ENCODE data around the gene PEA15. TPM values are rescaled to one million over a fixed set of nuclear protein-coding genes. Genes with fewer than 3 reads are reported as not detected.

The PEA15 gene
- total RNA-seq, 2 experiments from 2014 or later = 38.2 to 39.3 TPM

GRCh38 chr1:160206421-160207117 is 1.4 kb downstream of the PEA15 start:
- Mint-ChIP-seq H3K27me3 (no peaks in the 10 kb centered on the region), H3K4me1 (peaks cover 44% of the 10 kb centered on the region), H3K27ac (peak overlapping the region; percentile 43), H3K4me3 (peak overlapping the region; percentile 86), H3K36me3 (ENCODE audit: low read depth) (peaks cover 18% of the 10 kb centered on the region), H3K9me3 (no peaks in the 10 kb centered on the region)
- ChIA-PET POLR2A (interaction anchor here (0.8 to 4.1 kb wide), 9 partner anchors 13 to 109 kb away, joined by 3 to 27 read pairs (median 4); partner anchors contain the start of genes DCAF8 and PEX19), CTCF (interaction anchor here (1.5 kb wide), 1 partner anchor 45 kb away, joined by 6 read pairs; no protein-coding TSS in a partner anchor)
- no peak for DNase-seq

DNA sequence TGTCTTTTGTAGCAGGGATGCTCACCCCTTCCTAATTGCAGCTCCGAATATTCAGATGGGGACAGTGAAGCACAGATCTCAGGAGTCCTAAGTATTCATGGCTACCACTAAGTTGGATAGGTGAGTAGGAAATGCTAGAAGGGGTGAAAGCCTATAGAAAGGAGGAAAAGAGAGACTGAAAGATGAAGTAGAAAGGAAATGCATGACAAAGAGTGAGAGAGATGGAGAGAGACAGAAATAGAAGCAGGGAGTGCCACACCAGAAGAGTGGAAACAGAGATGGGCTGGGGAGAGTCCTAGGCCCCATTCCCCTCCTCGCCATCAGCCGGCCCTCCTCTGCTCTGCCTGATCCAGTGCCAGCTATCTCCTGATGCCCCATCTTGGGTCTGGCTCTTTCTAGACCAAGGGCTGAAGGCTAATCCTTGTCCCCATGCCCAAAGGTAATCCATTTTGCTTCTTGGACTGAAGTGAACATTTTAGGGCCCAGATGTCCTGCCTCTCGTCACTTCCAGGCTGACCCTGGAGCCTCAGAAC is 2.0 kb downstream of the PEA15 start:
- Mint-ChIP-seq H3K4me1 (peaks cover 44% of the 10 kb centered on the region), H3K4me3 (peak overlapping the region; percentile 86), H3K27ac (peak overlapping the region; percentile 43), H3K36me3 (ENCODE audit: low read depth) (peaks cover 20% of the 10 kb centered on the region), H3K9me3 (no peaks in the 10 kb centered on the region), H3K27me3 (no peaks in the 10 kb centered on the region)
- ChIA-PET POLR2A (interaction anchor here (0.8 to 4.1 kb wide), 5 partner anchors 15 to 106 kb away, joined by 3 to 27 read pairs (median 4); partner anchors contain the start of genes DCAF8 and PEX19), CTCF (interaction anchor here (0.9 to 1.6 kb wide), 2 partner anchors 45 to 84 kb away, joined by 3 to 5 read pairs; no protein-coding TSS in a partner anchor)
- DNase-seq = no peak

GRCh38 chr1:160207771-160208556 is 2.8 kb downstream of the PEA15 start:
- ChIA-PET CTCF (interaction anchor here (0.9 to 1.6 kb wide), 2 partner anchors 44 to 83 kb away, joined by 3 to 5 read pairs; no protein-coding TSS in a partner anchor), POLR2A (interaction anchor here (0.8 to 4.1 kb wide), 5 partner anchors 10 to 107 kb away, joined by 3 to 27 read pairs (median 3); partner anchors contain the start of genes DCAF8 and PEX19)
- no peak for DNase-seq
- H3K9me3 Mint-ChIP-seq = no peaks in the 10 kb centered on the region
- peaks cover 44% of the 10 kb centered on the region for H3K4me1 Mint-ChIP-seq
- no peaks in the 10 kb centered on the region for H3K27me3 Mint-ChIP-seq
- H3K36me3 Mint-ChIP-seq (ENCODE audit: low read depth) = peaks cover 26% of the 10 kb centered on the region
- H3K4me3 Mint-ChIP-seq = no peak overlapping the region
- H3K27ac Mint-ChIP-seq = peak overlapping the region; percentile 36

DNA sequence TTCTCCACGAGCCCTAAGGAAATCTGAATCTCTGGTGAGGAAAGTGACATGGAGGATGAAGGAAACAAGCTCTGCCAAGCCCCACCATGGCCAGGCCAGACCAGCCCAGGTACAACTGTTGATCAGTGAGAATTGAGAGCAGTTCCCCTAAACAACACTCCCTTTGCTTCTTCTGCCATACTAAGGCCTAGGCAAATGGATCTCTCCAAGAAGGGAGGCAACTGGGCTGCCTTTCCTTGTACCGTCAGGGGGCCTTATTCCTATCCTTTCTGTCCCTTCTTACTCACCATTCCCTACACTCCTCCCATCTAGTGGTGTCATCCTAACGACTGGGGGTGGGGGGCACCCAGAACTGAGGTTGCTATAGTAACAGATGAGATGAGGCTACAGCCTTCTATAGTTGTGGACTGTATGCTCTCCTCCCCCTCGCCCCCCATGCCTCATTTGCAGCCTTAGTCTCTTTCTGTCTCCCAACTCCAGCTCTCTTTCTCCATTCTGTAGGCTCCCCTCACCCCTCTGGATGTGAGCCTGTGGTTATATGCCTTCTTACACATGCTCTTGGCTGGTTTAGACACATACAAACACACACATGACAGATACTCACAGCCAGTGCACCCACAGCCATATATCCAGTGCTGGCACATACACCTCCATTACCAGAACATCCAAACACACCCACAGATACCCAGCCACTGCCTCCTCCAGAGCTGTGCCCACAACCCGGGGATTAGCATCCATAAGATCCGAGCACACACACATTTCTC is 3.6 kb downstream of the PEA15 start:
- Mint-ChIP-seq H3K9me3 (no peaks in the 10 kb centered on the region), H3K4me3 (no peak overlapping the region), H3K27me3 (no peaks in the 10 kb centered on the region), H3K27ac (peak overlapping the region; percentile 4), H3K4me1 (peaks cover 44% of the 10 kb centered on the region), H3K36me3 (ENCODE audit: low read depth) (peaks cover 31% of the 10 kb centered on the region)
- no peak for DNase-seq
- ChIA-PET CTCF (interaction anchor here (1.6 kb wide), 1 partner anchor 82 kb away, joined by 5 read pairs; no protein-coding TSS in a partner anchor), POLR2A (interaction anchor here (0.8 to 1.9 kb wide), 3 partner anchors 9 to 76 kb away, joined by 3 to 6 read pairs (median 3); partner anchors contain the start of gene PEX19)

- Mint-ChIP-seq H3K27ac (peak overlapping the region; percentile 44), H3K36me3 (ENCODE audit: low read depth) (peaks cover 36% of the 10 kb centered on the region), H3K9me3 (no peaks in the 10 kb centered on the region), H3K27me3 (no peaks in the 10 kb centered on the region), H3K4me1 (peaks cover 38% of the 10 kb centered on the region), H3K4me3 (no peak overlapping the region)
- ChIA-PET CTCF (no interaction called here), POLR2A (interaction anchor here (1.0 kb wide), 1 partner anchor 20 kb away, joined by 3 read pairs; no protein-coding TSS in a partner anchor)
- DNase-seq = no peak
These were observed 4.3 kb downstream of the PEA15 start for GRCh38 chr1:160209321-160210046.

DNA sequence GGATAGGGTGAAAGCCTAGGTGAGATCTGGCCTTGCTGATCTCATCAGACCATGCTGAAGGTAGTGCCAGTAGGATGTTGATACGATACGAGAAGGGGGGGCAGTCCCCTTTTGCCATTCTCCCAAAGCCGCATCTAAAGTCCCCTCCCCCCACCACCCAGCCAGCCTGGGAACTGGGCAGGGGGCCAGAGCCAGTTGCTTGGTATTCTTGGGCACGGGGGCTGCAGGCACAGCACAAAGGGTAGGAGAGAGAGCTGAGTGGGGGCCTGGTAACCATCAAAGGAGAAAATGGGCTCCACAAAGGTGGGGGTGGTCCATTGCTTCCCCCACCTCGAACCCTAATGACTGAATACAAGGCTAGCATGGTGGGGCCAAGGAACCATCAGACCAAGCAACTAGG is 5.4 kb downstream of the PEA15 start:
- no peak for DNase-seq
- H3K36me3 Mint-ChIP-seq (ENCODE audit: low read depth) = peaks cover 44% of the 10 kb centered on the region
- H3K9me3 Mint-ChIP-seq = no peaks in the 10 kb centered on the region
- CTCF ChIA-PET = interaction anchor here (0.6 kb wide), 1 partner anchor 9 kb away, joined by 3 read pairs; no protein-coding TSS in a partner anchor
- H3K27me3 Mint-ChIP-seq = no peaks in the 10 kb centered on the region
- H3K4me1 Mint-ChIP-seq = peaks cover 32% of the 10 kb centered on the region
- POLR2A ChIA-PET = interaction anchor here (1.0 kb wide), 1 partner anchor 74 kb away, joined by 6 read pairs; the partner anchor contains the start of gene PEX19
- H3K27ac Mint-ChIP-seq = no peak overlapping the region
- H3K4me3 Mint-ChIP-seq = no peak overlapping the region

DNA sequence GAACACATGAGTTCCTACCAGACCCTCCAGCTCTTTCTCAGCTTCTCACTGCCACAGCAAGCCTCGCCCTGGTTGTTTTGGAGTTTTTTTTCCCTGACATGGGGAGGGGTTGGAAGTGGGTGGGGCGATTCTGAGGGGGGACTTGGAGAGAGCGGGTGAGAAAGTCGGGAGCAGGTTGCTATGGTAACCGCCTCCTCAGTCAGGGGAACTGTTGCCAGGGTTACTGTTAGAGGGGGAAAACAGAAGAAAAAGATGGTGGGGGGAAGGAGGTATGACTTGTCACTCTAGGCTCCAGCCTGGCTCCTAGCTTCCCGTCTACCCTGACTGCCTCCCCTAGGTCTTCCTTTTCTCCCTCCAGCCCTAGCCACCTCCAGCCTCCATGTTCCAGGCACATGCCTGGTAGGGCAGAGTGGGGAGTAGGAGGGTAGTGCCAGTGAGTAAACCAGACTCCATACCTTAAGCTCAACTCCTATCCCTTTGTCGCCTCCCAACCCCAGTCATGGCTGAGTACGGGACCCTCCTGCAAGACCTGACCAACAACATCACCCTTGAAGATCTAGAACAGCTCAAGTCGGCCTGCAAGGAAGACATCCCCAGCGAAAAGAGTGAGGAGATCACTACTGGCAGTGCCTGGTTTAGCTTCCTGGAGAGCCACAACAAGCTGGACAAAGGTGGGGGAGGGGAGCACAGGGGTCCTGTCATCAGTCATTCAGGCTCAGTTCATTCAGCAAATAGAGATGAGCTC is 6.0 kb downstream of the PEA15 start:
- CTCF ChIA-PET = interaction anchor here (0.6 kb wide), 1 partner anchor 8 kb away, joined by 3 read pairs; no protein-coding TSS in a partner anchor

DNA sequence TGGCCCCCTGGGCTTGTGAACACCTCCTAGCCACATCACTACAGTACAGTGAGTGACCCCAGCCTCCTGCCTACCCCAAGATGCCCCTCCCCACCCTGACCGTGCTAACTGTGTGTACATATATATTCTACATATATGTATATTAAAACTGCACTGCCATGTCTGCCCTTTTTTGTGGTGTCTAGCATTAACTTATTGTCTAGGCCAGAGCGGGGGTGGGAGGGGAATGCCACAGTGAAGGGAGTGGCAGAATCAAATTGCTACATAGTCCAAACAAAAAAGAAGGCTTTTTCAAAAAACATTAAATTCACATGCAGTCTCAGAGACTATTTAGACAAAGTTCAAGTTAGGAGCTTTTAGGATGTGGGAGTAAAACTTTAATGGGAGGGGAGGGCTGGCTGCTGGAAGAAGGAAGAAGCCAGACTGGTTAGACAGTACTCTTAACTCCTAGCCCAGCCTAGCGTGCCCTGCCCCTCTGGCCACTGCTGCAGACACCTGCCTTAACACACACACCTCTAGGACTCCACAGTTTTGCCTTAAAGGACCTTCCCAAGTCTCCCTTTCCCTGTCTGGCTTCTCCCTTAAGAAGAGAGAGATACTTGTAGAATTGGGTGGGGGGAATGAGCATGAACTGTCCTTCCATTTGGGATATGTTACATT is 9.4 kb downstream of the PEA15 start:
- no peaks in the 10 kb centered on the region for H3K27me3 Mint-ChIP-seq
- H3K27ac Mint-ChIP-seq = no peak overlapping the region
- CTCF ChIA-PET = no interaction called here
- H3K9me3 Mint-ChIP-seq = no peaks in the 10 kb centered on the region
- POLR2A ChIA-PET = no interaction called here
- H3K4me3 Mint-ChIP-seq = no peak overlapping the region
- H3K4me1 Mint-ChIP-seq = peaks cover 5% of the 10 kb centered on the region
- H3K36me3 Mint-ChIP-seq (ENCODE audit: low read depth) = peaks cover 48% of the 10 kb centered on the region
- DNase-seq = no peak

More for the DNA sequence above, 6.0 kb downstream of the PEA15 start:
- Mint-ChIP-seq H3K36me3 (ENCODE audit: low read depth) (peaks cover 50% of the 10 kb centered on the region), H3K27ac (no peak overlapping the region), H3K4me3 (no peak overlapping the region), H3K9me3 (no peaks in the 10 kb centered on the region), H3K27me3 (no peaks in the 10 kb centered on the region), H3K4me1 (peaks cover 28% of the 10 kb centered on the region)
- DNase-seq = no peak
- POLR2A ChIA-PET = interaction anchor here (1.0 kb wide), 2 partner anchors 40 to 74 kb away, joined by 3 to 6 read pairs; partner anchors contain the start of gene PEX19

DNA sequence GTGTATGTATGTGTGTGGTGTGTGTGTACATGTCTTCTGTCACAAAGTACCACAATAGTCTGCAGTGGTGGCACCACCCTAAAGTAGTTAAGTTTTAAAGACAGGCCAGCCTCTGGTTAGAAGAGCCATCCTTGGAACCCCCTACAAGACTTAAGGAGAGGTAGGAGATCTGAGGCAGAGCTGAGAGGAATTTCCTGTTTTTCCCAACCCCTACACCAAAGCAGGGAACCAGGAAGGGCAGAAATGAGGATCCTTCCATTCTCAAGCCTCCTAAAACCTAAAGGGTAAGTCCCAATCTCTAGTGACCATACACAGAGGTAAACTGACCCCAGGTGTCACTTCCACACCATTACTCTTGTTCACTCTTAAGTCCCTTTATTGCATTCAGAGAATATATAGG is 11.1 kb downstream of the PEA15 start:
- Mint-ChIP-seq H3K27ac (no peak overlapping the region), H3K4me1 (no peaks in the 10 kb centered on the region), H3K36me3 (ENCODE audit: low read depth) (peaks cover 55% of the 10 kb centered on the region), H3K27me3 (no peaks in the 10 kb centered on the region), H3K9me3 (no peaks in the 10 kb centered on the region), H3K4me3 (no peak overlapping the region)
- CTCF ChIA-PET = interaction anchor here (1.1 kb wide), 1 partner anchor 36 kb away, joined by 3 read pairs; no protein-coding TSS in a partner anchor
- POLR2A ChIA-PET = no interaction called here
- no peak for DNase-seq

DNA sequence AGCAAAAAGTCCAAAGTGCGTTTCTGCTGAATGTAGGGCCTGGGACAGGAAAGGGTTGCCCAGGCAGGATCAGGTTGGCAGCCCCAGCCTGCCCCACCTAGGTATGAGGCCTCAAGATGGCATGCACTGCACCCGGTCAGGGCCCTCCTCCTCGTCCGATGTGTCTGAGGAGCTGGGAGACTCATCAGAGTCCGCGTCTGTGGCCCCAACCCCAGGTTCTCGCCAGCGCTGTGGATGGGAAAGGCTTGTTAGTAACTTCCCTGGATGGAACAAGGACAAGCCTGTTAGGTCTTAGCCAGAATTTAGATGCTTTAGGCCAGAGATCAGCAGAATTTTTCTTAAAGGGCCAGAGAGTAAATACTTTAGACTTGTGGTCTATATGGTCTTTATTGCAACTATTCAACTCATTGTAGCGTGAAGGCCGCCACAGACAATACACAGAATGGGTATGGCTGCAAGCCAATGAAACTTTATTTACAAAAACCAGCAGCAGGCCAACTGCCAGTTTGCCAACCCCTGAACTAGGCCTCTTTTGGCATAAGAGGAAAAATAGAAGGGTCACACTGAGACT is 12.4 kb downstream of the PEA15 start:
- Mint-ChIP-seq H3K36me3 (ENCODE audit: low read depth) (peaks cover 57% of the 10 kb centered on the region), H3K27me3 (no peaks in the 10 kb centered on the region)
- POLR2A ChIA-PET = interaction anchor here (0.6 to 1.5 kb wide), 2 partner anchors 9 to 12 kb away, joined by 3 read pairs; no protein-coding TSS in a partner anchor

More for the DNA sequence above, 12.4 kb downstream of the PEA15 start:
- Mint-ChIP-seq H3K27ac (no peak overlapping the region), H3K4me3 (no peak overlapping the region), H3K4me1 (no peaks in the 10 kb centered on the region), H3K9me3 (no peaks in the 10 kb centered on the region)
- CTCF ChIA-PET = no interaction called here
- no peak for DNase-seq

Measured in activated CD4-positive, alpha-beta memory T cell treated with anti-CD3 and anti-CD28 coated beads, Interleukin-2, amount 10 ng/mL, durations not matched to agents 7 days and 5 days (primary cell).